GM19372 (cell line): ENCODE results near the gene ANXA6.

Source experiments
- ATAC-seq: cut with Tn5 transposase; IDR thresholded peaks from one replicate; pipeline ENCODE4 v1.9.1; 2021; ENCODE audit warnings: mild to moderate bottlenecking, low read depth, moderate library complexity; ENCODE audit not compliant: unreplicated experiment

ANXA6 gene

GRCh38 chr5:151106509-151106908 is 51.1 kb downstream of the ANXA6 start:
- no peak for ATAC-seq

- no peak for ATAC-seq
Observed at GRCh38 chr5:151106043-151106442, 51.5 kb downstream of the ANXA6 start.

GRCh38 chr5:151105561-151105960 is 52.0 kb downstream of the ANXA6 start:
- no peak for ATAC-seq

GRCh38 chr5:151104795-151105194 is 52.8 kb downstream of the ANXA6 start:
- ATAC-seq: no peak

GRCh38 chr5:151101746-151102145 is 55.8 kb downstream of the ANXA6 start:
- ATAC-seq: no peak

- no peak for ATAC-seq
Observed at GRCh38 chr5:151101151-151101550, 56.4 kb downstream of the ANXA6 start.

GRCh38 chr5:151100681-151101080 is 56.9 kb downstream of the ANXA6 start:
- no peak for ATAC-seq

- ATAC-seq: no peak
Observed at GRCh38 chr5:151098768-151099121, 58.8 kb downstream of the ANXA6 start.

- ATAC-seq: peak; percentile 40
Observed at GRCh38 chr5:151097820-151098767, 59.5 kb downstream of the ANXA6 start.

GRCh38 chr5:151097061-151097460 is 60.5 kb downstream of the ANXA6 start:
- no peak for ATAC-seq

GRCh38 chr5:151096001-151096373 is 61.6 kb downstream of the ANXA6 start:
- no peak for ATAC-seq

GRCh38 chr5:151095341-151096000 is 62.1 kb downstream of the ANXA6 start:
- ATAC-seq: no peak

- no peak for ATAC-seq
Observed at GRCh38 chr5:151094852-151095245, 62.7 kb downstream of the ANXA6 start.

GRCh38 chr5:151094030-151094851 is 63.3 kb downstream of the ANXA6 start:
- peak; percentile 77 for ATAC-seq

GRCh38 chr5:151093476-151093889 is 64.1 kb downstream of the ANXA6 start:
- ATAC-seq: peak; percentile 5

GRCh38 chr5:151092762-151093161 is 64.8 kb downstream of the ANXA6 start:
- ATAC-seq: no peak

GRCh38 chr5:151089726-151090125 is 67.9 kb downstream of the ANXA6 start:
- ATAC-seq: no peak

- no peak for ATAC-seq
Observed at GRCh38 chr5:151088986-151089385, 68.6 kb downstream of the ANXA6 start.

- ATAC-seq: no peak
Observed at GRCh38 chr5:151087486-151087885, 70.1 kb downstream of the ANXA6 start.

- ATAC-seq: peak; percentile 61
Observed at GRCh38 chr5:151086905-151087360, 70.6 kb downstream of the ANXA6 start.
